MCF 10A (cell line): ENCODE results near the gene SLC17A9. TPM values are rescaled to one million over a fixed set of nuclear protein-coding genes. Genes with fewer than 3 reads are reported as not detected.
"Not testable (repeated sequence)": the region's sequence is repeated elsewhere in the genome, so short reads cannot be mapped to it uniquely, and the experiment has no call there.

Experiments
- BruUV-seq: library from RNA; stranded (reverse); fragments of 400-500 nt; replicated peaks from 2 replicates; lab custom pipeline; 2021; lab: Mats Ljungman, UMichigan
- CTCF ChIA-PET: fragments of 300-600 bp; sonication (Branson Sonifier 250); formaldehyde crosslinking; extraction: SDS; loops from one replicate; lab custom pipeline; 2021; ENCODE audit warnings: antibody characterized with exemption, inconsistent platforms; lab: Yijun Ruan, JAX
- POLR2A ChIA-PET: fragments of 300-600, 350-650 bp; sonication (Branson Sonifier 250); formaldehyde crosslinking; extraction: SDS; loops from one replicate; lab custom pipeline; 2020; ENCODE audit warnings: antibody characterized with exemption, inconsistent platforms; lab: Yijun Ruan, JAX
- DNase-seq: peaks from one replicate; pipeline ENCODE4 v3.0.0-alpha.2; 2018; ENCODE audit not compliant: unreplicated experiment
- H3K27ac Mint-ChIP-seq: one replicate; pipeline ENCODE4 v1.8.0; 2022; ENCODE audit warnings: mild to moderate bottlenecking, low read depth, mixed read lengths; ENCODE audit not compliant: unreplicated experiment
- H3K27me3 Mint-ChIP-seq: one replicate; pipeline ENCODE4 v1.8.0; 2022; ENCODE audit warnings: mixed read lengths; ENCODE audit not compliant: insufficient read depth, unreplicated experiment
- H3K36me3 Mint-ChIP-seq: one replicate; pipeline ENCODE4 v1.8.0; 2022; ENCODE audit warnings: mild to moderate bottlenecking, moderate library complexity, mixed read lengths; ENCODE audit not compliant: insufficient read depth, unreplicated experiment
- H3K4me1 Mint-ChIP-seq: one replicate; pipeline ENCODE4 v1.8.0; 2022; ENCODE audit warnings: mixed read lengths; ENCODE audit not compliant: insufficient read depth, unreplicated experiment
- H3K4me3 Mint-ChIP-seq: one replicate; pipeline ENCODE4 v1.8.0; 2022; ENCODE audit warnings: mild to moderate bottlenecking, moderate library complexity, mixed read lengths; ENCODE audit not compliant: unreplicated experiment
- H3K9me3 Mint-ChIP-seq: one replicate; pipeline ENCODE4 v1.8.0; 2022; ENCODE audit warnings: mixed read lengths; ENCODE audit not compliant: unreplicated experiment
- intact Hi-C: fragments of 100-400 bp; cut with micrococcal nuclease; formaldehyde crosslinking; loops from 2 replicates; pipeline ENCODE4 v1.14.1; 2022
- total RNA-seq: library from RNA; stranded (reverse); gene quantifications from 2 replicates; pipeline ENCODE4 v1.2.3, GENCODE V29; 2022
- TF ChIP-seq, protein P1 (sequence below): fragments of 200-600 bp; IDR thresholded peaks from one replicate; pipeline ENCODE4 v1.8.0; 2022; ENCODE audit warnings: antibody characterized with exemption, mild to moderate bottlenecking; ENCODE audit not compliant: unreplicated experiment

SLC17A9 gene
- total RNA-seq, 1 experiment from 2014 or later = 0.07 TPM

DNA sequence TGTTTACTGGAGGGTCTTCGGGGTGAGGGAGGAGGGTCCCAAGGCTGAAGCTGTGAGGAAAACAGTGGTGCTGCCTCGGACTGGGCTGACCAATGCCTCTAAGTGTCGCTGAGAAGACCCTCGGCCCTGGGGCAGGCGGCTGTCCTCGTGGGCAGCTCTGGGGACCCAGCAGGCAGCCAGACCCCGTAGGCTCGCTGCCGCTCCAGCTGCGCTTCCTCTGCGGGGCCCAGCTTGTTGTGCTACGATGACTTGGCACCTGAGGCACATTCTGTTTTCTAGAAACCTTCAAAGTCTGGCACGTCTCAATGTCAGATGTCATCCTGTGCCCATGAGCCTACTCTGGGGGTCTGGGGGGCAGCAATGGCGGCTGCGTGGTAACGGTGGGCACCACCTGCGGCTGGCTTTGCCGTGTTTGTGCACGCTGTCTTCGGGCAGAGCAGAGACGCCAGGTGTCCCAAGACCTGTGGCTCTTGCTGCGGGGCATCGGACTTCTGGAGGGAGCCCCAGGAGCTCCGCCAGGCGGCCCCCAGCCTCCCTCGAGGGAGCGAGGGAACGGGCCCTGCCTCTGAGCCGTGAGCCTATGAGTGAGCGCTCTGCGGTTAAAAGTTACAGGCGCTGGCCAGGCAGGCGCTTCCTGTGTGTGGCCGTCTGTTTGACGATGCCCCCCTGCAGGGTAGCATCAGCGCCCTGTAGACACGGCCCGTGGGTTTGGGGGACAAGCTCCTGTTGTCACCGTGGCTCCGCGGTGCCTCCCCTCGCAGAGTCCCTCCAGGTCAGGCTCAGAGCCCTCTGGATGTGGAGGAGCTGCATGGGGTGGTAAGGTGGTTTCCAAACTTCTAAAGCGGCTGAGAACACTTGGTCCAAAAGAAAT lies 6.8 kb downstream of the SLC17A9 start:
- intact Hi-C loops = no loop called here
- POLR2A ChIA-PET = no interaction called here
- Mint-ChIP-seq H3K36me3 (no peaks in the 10 kb centered on the region), H3K4me1 (no peaks in the 10 kb centered on the region), H3K27me3 (no peaks in the 10 kb centered on the region), H3K9me3 (no peaks in the 10 kb centered on the region), H3K4me3 (no peak overlapping the region), H3K27ac (no peak overlapping the region)
- CTCF ChIA-PET = interaction anchor here (0.5 to 0.9 kb wide), 4 partner anchors 10 to 57 kb away, joined by 3 to 5 read pairs (median 3); no protein-coding TSS in a partner anchor
- TF ChIP-seq, protein P1, sequence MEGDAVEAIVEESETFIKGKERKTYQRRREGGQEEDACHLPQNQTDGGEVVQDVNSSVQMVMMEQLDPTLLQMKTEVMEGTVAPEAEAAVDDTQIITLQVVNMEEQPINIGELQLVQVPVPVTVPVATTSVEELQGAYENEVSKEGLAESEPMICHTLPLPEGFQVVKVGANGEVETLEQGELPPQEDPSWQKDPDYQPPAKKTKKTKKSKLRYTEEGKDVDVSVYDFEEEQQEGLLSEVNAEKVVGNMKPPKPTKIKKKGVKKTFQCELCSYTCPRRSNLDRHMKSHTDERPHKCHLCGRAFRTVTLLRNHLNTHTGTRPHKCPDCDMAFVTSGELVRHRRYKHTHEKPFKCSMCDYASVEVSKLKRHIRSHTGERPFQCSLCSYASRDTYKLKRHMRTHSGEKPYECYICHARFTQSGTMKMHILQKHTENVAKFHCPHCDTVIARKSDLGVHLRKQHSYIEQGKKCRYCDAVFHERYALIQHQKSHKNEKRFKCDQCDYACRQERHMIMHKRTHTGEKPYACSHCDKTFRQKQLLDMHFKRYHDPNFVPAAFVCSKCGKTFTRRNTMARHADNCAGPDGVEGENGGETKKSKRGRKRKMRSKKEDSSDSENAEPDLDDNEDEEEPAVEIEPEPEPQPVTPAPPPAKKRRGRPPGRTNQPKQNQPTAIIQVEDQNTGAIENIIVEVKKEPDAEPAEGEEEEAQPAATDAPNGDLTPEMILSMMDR = no peak
- no TSS peak for BruUV-seq
- DNase-seq = no peak

DNA sequence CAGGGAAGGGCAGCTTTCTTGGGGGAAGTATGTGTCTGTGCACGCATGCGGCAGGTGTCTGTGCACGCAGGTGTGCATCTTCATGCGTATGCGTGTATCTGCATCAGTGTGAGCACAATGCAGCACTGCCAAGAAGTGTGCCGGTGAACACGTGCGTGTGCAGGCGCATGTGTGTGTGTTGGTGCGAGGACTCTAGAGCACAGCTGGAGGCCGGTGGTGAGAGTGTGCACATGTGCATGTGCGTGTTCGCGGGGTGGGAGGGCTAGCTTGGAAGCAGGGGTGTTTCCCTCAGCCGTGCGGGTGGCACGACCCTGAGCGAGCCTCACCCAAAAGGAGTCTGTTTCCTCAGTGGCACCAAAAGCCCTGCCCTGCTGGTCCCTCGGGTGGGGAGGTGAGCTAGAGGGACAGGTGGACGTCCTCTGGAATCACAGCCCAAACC lies 7.5 kb downstream of the SLC17A9 start:
- DNase-seq = no peak
- no peaks in the 10 kb centered on the region for H3K36me3 Mint-ChIP-seq
- ChIA-PET CTCF (interaction anchor here (0.6 kb wide), 2 partner anchors 12 to 58 kb away, joined by 3 to 5 read pairs; no protein-coding TSS in a partner anchor), POLR2A (no interaction called here)
- no peak overlapping the region for H3K4me3 Mint-ChIP-seq
- no peaks in the 10 kb centered on the region for H3K4me1 Mint-ChIP-seq
- no TSS peak for BruUV-seq
- H3K27me3 Mint-ChIP-seq = no peaks in the 10 kb centered on the region
- no peak overlapping the region for H3K27ac Mint-ChIP-seq
- H3K9me3 Mint-ChIP-seq = no peaks in the 10 kb centered on the region
- TF ChIP-seq, protein P1 = no peak
- intact Hi-C loops = no loop called here

DNA sequence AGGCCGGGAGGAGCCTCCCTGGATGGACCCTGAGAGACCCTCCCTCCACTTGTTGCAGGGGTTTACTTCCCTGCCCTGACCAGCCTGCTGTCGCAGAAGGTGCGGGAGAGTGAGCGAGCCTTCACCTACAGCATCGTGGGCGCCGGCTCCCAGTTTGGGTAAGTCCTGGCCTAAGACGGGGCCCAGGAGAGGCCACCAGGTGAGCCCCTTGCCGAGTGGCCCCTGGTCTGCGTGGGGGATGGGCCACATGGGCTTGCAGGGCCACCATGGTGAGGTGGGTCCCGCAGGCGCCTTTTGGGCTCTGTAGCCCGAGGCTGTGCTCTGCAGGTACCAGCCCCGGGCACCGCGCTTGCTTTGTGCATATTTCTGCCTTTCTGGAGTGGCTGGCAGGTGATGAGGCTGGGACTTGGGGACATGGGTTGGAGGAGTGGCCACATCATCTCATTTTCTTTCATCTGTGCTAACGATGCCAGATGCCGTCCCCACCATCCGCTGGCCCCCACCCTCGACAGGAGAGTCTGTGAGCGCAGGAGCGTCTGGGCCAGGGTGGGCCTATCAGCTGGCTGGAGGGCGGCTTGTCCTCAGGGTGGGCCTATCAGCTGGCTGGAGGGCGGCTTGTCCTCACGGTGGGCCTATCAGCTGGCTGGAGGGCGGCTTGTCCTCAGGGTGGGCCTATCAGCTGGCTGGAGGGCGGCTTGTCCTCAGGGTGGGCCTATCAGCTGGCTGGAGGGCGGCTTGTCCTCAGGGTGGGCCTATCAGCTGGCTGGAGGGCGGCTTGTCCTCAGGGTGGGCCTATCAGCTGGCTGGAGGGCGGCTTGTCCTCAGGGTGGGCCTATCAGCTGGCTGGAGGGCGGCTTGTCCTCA lies 8.2 kb downstream of the SLC17A9 start:
- H3K36me3 Mint-ChIP-seq, intact Hi-C loops, H3K4me1 Mint-ChIP-seq: not testable (repeated sequence)

DNA sequence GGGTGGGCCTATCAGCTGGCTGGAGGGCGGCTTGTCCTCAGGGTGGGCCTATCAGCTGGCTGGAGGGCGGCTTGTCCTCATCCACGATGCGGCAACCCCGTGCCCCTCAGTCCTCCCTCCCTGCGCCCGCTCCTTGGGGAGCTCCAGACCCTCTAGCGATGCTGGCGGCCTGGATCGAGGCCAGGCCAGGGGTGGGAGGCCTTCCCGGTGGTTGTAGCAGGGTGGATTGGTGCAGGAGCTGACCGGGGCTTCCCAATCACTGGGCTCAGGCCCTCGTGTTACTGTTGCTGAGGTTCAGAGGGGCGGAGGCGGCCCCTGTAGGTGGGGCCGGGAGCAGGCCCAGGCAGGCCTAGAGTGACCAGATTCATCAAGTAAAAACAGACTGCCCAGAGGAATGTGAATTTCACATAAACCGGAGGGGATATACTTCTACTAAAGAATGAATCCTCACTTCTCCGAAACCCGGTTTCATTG lies 8.8 kb downstream of the SLC17A9 start:
- Mint-ChIP-seq H3K27ac (no peak overlapping the region), H3K27me3 (no peaks in the 10 kb centered on the region), H3K4me1 (no peaks in the 10 kb centered on the region), H3K36me3 (no peaks in the 10 kb centered on the region), H3K9me3 (no peaks in the 10 kb centered on the region), H3K4me3 (no peak overlapping the region)
- TF ChIP-seq, protein P1 = no peak
- ChIA-PET CTCF (interaction anchor here (0.8 to 1.6 kb wide), 2 partner anchors 9 to 86 kb away, joined by 3 to 5 read pairs; no protein-coding TSS in a partner anchor), POLR2A (interaction anchor here (0.7 kb wide), 1 partner anchor 67 kb away, joined by 3 read pairs; no protein-coding TSS in a partner anchor)
- intact Hi-C loops = no loop called here
- peak; percentile 9 for DNase-seq
- no TSS peak for BruUV-seq

More for the DNA sequence above, 8.2 kb downstream of the SLC17A9 start:
- BruUV-seq, POLR2A ChIA-PET, H3K9me3 Mint-ChIP-seq, H3K4me3 Mint-ChIP-seq, H3K27ac Mint-ChIP-seq, DNase-seq, H3K27me3 Mint-ChIP-seq: not testable (repeated sequence)
- CTCF ChIA-PET = interaction anchor here (1.6 kb wide), 1 partner anchor 10 kb away, joined by 5 read pairs; no protein-coding TSS in a partner anchor
